ENCODE data around the gene LMTK2. TPM values are rescaled to one million over a fixed set of nuclear protein-coding genes. Genes with fewer than 3 reads are reported as not detected.

The LMTK2 gene
- total and polyA plus RNA-seq, 5 donors from 2014 or later = 2.0 to 28.9 (median 3.0) TPM

GRCh38 chr7:98171449-98171848 lies 64.8 kb downstream of the LMTK2 start:
- ATAC-seq (ENCODE audit: low read depth in 2 of 2) (no peak), DNase-seq (no peak)
- Histone ChIP-seq H3K9me3 (ENCODE audit: control insufficient read depth in 2 of 2, low read length in 2 of 2) (no peaks in the 10 kb centered on the region), H3K27me3 (ENCODE audit: control insufficient read depth, insufficient read depth, low read length) (no peaks in the 10 kb centered on the region), H3K27ac (ENCODE audit: insufficient read depth, low read length, poor library complexity, severe bottlenecking) (no peak overlapping the region), H3K36me3 (ENCODE audit: control insufficient read depth, insufficient read depth, low read length) (peaks cover 41% of the 10 kb centered on the region), H3K4me3 (ENCODE audit: low read depth, low read length) (no peak overlapping the region), H3K4me1 (ENCODE audit: control insufficient read depth, insufficient read depth, low read length, poor library complexity, severe bottlenecking) (no peaks in the 10 kb centered on the region)
- H3K27me3 Mint-ChIP-seq = no peaks in the 10 kb centered on the region
- H3K4me3 Mint-ChIP-seq = no peak overlapping the region
- H3K4me1 Mint-ChIP-seq = peaks cover 5 to 31% (median 20%) of the 10 kb centered on the region in 4 donors
- H3K36me3 Mint-ChIP-seq = peaks cover 35% of the 10 kb centered on the region
- H3K27ac Mint-ChIP-seq = no peak overlapping the region
- H3K9me3 Mint-ChIP-seq = no peaks in the 10 kb centered on the region

GRCh38 chr7:98174334-98175259 lies 67.9 kb downstream of the LMTK2 start:
- H3K27ac ChIP-seq (ENCODE audit: insufficient read depth, low read length, poor library complexity, severe bottlenecking) = no peak overlapping the region
- Mint-ChIP-seq H3K4me1 (peaks cover 0 to 6% (median 3%) of the 10 kb centered on the region in 4 donors), H3K27me3 (no peaks in the 10 kb centered on the region), H3K27ac (peak overlapping the region in 1 of 3 donors; percentile 72), H3K4me3 (peak overlapping the region in 1 of 4 donors; percentile 57), H3K36me3 (peaks cover 40% of the 10 kb centered on the region), H3K9me3 (no peaks in the 10 kb centered on the region)
- peaks cover 61% of the 10 kb centered on the region for H3K36me3 ChIP-seq (ENCODE audit: control insufficient read depth, insufficient read depth, low read length)
- no peak overlapping the region for H3K4me3 ChIP-seq (ENCODE audit: low read depth, low read length)
- no peaks in the 10 kb centered on the region for H3K4me1 ChIP-seq (ENCODE audit: control insufficient read depth, insufficient read depth, low read length, poor library complexity, severe bottlenecking)
- H3K27me3 ChIP-seq (ENCODE audit: control insufficient read depth, insufficient read depth, low read length) = no peaks in the 10 kb centered on the region
- H3K9me3 ChIP-seq (ENCODE audit: control insufficient read depth in 2 of 2, low read length in 2 of 2) = no peaks in the 10 kb centered on the region
- DNase-seq = no peak
- no peak for ATAC-seq (ENCODE audit: low read depth in 2 of 2)

- ATAC-seq (ENCODE audit: low read depth in 2 of 2) = no peak
- Histone ChIP-seq H3K27me3 (ENCODE audit: control insufficient read depth, insufficient read depth, low read length) (no peaks in the 10 kb centered on the region), H3K36me3 (ENCODE audit: control insufficient read depth, insufficient read depth, low read length) (peaks cover 65% of the 10 kb centered on the region), H3K4me3 (ENCODE audit: low read depth, low read length) (no peak overlapping the region), H3K27ac (ENCODE audit: insufficient read depth, low read length, poor library complexity, severe bottlenecking) (no peak overlapping the region), H3K4me1 (ENCODE audit: control insufficient read depth, insufficient read depth, low read length, poor library complexity, severe bottlenecking) (no peaks in the 10 kb centered on the region), H3K9me3 (ENCODE audit: control insufficient read depth in 2 of 2, low read length in 2 of 2) (no peaks in the 10 kb centered on the region)
- peaks cover 42% of the 10 kb centered on the region for H3K36me3 Mint-ChIP-seq
- DNase-seq = no peak
- H3K4me3 Mint-ChIP-seq = peak overlapping the region in 1 of 4 donors; percentile 57
- H3K9me3 Mint-ChIP-seq = no peaks in the 10 kb centered on the region
- H3K4me1 Mint-ChIP-seq = peaks cover 0 to 4% (median 1%) of the 10 kb centered on the region in 4 donors
- H3K27ac Mint-ChIP-seq = peak overlapping the region in 1 of 3 donors; percentile 72
- H3K27me3 Mint-ChIP-seq = no peaks in the 10 kb centered on the region
Measured at GRCh38 chr7:98175260-98175940, 68.7 kb downstream of the LMTK2 start.

GRCh38 chr7:98177553-98177952 lies 70.9 kb downstream of the LMTK2 start:
- Mint-ChIP-seq H3K9me3 (no peaks in the 10 kb centered on the region), H3K4me1 (peaks cover 0 to 5% (median 2%) of the 10 kb centered on the region in 4 donors), H3K27me3 (no peaks in the 10 kb centered on the region), H3K4me3 (no peak overlapping the region), H3K27ac (no peak overlapping the region), H3K36me3 (peaks cover 39% of the 10 kb centered on the region)
- Histone ChIP-seq H3K27me3 (ENCODE audit: control insufficient read depth, insufficient read depth, low read length) (no peaks in the 10 kb centered on the region), H3K27ac (ENCODE audit: insufficient read depth, low read length, poor library complexity, severe bottlenecking) (no peak overlapping the region), H3K4me1 (ENCODE audit: control insufficient read depth, insufficient read depth, low read length, poor library complexity, severe bottlenecking) (no peaks in the 10 kb centered on the region), H3K9me3 (ENCODE audit: control insufficient read depth in 2 of 2, low read length in 2 of 2) (no peaks in the 10 kb centered on the region), H3K36me3 (ENCODE audit: control insufficient read depth, insufficient read depth, low read length) (peaks cover 51% of the 10 kb centered on the region), H3K4me3 (ENCODE audit: low read depth, low read length) (no peak overlapping the region)
- DNase-seq (no peak), ATAC-seq (ENCODE audit: low read depth in 2 of 2) (no peak)

DNA sequence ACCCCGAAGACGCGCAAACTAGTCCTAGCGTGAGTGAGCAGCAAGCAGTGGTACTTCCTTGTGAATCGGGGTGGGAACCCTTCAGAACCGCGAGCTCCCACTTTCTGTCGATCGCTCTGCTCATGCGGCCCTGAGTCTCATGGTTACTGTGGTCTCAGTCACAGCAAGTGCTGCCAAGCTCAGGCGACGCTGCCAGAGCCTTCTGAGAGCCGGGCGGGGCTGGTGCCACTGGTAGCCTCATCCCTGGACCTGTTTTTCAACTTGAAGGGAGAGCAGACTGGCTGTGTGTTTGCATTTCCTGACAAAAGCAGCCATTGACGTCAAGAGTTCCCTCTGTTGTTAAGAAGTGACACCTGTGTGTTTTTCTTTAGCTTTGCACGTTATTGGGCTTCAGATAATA lies 71.7 kb downstream of the LMTK2 start:
- Histone ChIP-seq H3K27me3 (ENCODE audit: control insufficient read depth, insufficient read depth, low read length) (no peaks in the 10 kb centered on the region), H3K36me3 (ENCODE audit: control insufficient read depth, insufficient read depth, low read length) (peaks cover 44% of the 10 kb centered on the region), H3K9me3 (ENCODE audit: control insufficient read depth in 2 of 2, low read length in 2 of 2) (no peaks in the 10 kb centered on the region), H3K4me3 (ENCODE audit: low read depth, low read length) (no peak overlapping the region), H3K4me1 (ENCODE audit: control insufficient read depth, insufficient read depth, low read length, poor library complexity, severe bottlenecking) (no peaks in the 10 kb centered on the region), H3K27ac (ENCODE audit: insufficient read depth, low read length, poor library complexity, severe bottlenecking) (no peak overlapping the region)
- H3K36me3 Mint-ChIP-seq = peaks cover 41% of the 10 kb centered on the region
- no peaks in the 10 kb centered on the region for H3K27me3 Mint-ChIP-seq
- H3K4me3 Mint-ChIP-seq = no peak overlapping the region
- H3K9me3 Mint-ChIP-seq = no peaks in the 10 kb centered on the region
- no peak for ATAC-seq (ENCODE audit: low read depth in 2 of 2)
- H3K27ac Mint-ChIP-seq = no peak overlapping the region
- peaks cover 0 to 5% (median 2%) of the 10 kb centered on the region in 4 donors for H3K4me1 Mint-ChIP-seq
- DNase-seq = no peak

- H3K27ac Mint-ChIP-seq = no peak overlapping the region
- H3K4me1 Mint-ChIP-seq = peaks cover 0 to 5% (median 2%) of the 10 kb centered on the region in 4 donors
- no peak overlapping the region for H3K27ac ChIP-seq (ENCODE audit: insufficient read depth, low read length, poor library complexity, severe bottlenecking)
- H3K27me3 ChIP-seq (ENCODE audit: control insufficient read depth, insufficient read depth, low read length) = no peaks in the 10 kb centered on the region
- no peak overlapping the region for H3K4me3 ChIP-seq (ENCODE audit: low read depth, low read length)
- H3K36me3 Mint-ChIP-seq = peaks cover 41% of the 10 kb centered on the region
- no peaks in the 10 kb centered on the region for H3K9me3 ChIP-seq (ENCODE audit: control insufficient read depth in 2 of 2, low read length in 2 of 2)
- H3K36me3 ChIP-seq (ENCODE audit: control insufficient read depth, insufficient read depth, low read length) = peaks cover 40% of the 10 kb centered on the region
- no peaks in the 10 kb centered on the region for H3K27me3 Mint-ChIP-seq
- H3K4me3 Mint-ChIP-seq = no peak overlapping the region
- no peaks in the 10 kb centered on the region for H3K9me3 Mint-ChIP-seq
- no peak for DNase-seq
- H3K4me1 ChIP-seq (ENCODE audit: control insufficient read depth, insufficient read depth, low read length, poor library complexity, severe bottlenecking) = no peaks in the 10 kb centered on the region
- ATAC-seq (ENCODE audit: low read depth in 2 of 2) = no peak
Measured at GRCh38 chr7:98178762-98179490, 72.3 kb downstream of the LMTK2 start.

DNA sequence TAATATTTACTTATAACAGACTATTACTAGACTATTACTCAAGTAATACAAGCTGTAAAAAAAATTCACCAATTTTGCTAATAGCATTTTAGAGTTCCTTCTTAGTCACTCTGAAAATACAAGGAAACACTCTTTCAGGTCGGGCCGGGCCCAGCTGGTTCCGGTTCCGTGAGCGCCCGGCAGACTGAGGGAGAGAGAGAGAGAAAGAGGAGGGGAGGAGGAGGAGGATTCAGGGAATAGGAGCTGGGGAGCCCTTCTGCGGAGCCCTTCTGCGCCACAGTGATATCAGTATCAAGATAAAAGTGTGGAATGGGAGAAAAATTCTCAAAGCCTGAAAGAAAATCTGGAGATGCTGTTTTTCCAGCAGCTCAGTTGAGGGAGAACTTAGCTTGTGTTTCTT lies 74.1 kb downstream of the LMTK2 start:
- H3K36me3 Mint-ChIP-seq = peaks cover 26% of the 10 kb centered on the region
- Histone ChIP-seq H3K36me3 (ENCODE audit: control insufficient read depth, insufficient read depth, low read length) (peaks cover 24% of the 10 kb centered on the region), H3K27me3 (ENCODE audit: control insufficient read depth, insufficient read depth, low read length) (no peaks in the 10 kb centered on the region), H3K27ac (ENCODE audit: insufficient read depth, low read length, poor library complexity, severe bottlenecking) (no peak overlapping the region), H3K4me3 (ENCODE audit: low read depth, low read length) (no peak overlapping the region), H3K4me1 (ENCODE audit: control insufficient read depth, insufficient read depth, low read length, poor library complexity, severe bottlenecking) (no peaks in the 10 kb centered on the region), H3K9me3 (ENCODE audit: control insufficient read depth in 2 of 2, low read length in 2 of 2) (no peaks in the 10 kb centered on the region)
- DNase-seq = no peak
- peaks cover 0 to 4% (median under 1%) of the 10 kb centered on the region in 4 donors for H3K4me1 Mint-ChIP-seq
- no peak overlapping the region for H3K4me3 Mint-ChIP-seq
- ATAC-seq (ENCODE audit: low read depth in 2 of 2) = no peak
- H3K27me3 Mint-ChIP-seq = no peaks in the 10 kb centered on the region
- no peaks in the 10 kb centered on the region for H3K9me3 Mint-ChIP-seq
- peak overlapping the region in 1 of 3 donors; percentile 39 for H3K27ac Mint-ChIP-seq

Data from CD4-positive, CD25-positive, alpha-beta regulatory T cell (primary cell).